KBM-7 (cell line): ENCODE results near the gene REXO4.

ENCODE experiments used
- DNase-seq: peaks from one replicate; pipeline ENCODE4 v3.0.0-alpha.2; 2015
- in situ Hi-C: fragments of 300-500 bp; cut with MboI; formaldehyde crosslinking; loops from 2 replicates; pipeline ENCODE4 v1.14.3; 2020; ENCODE audit warnings: low sequenced_read_pairs, low pct_unique_long_range_greater_than_20kb, mixed read lengths

The REXO4 gene

DNA sequence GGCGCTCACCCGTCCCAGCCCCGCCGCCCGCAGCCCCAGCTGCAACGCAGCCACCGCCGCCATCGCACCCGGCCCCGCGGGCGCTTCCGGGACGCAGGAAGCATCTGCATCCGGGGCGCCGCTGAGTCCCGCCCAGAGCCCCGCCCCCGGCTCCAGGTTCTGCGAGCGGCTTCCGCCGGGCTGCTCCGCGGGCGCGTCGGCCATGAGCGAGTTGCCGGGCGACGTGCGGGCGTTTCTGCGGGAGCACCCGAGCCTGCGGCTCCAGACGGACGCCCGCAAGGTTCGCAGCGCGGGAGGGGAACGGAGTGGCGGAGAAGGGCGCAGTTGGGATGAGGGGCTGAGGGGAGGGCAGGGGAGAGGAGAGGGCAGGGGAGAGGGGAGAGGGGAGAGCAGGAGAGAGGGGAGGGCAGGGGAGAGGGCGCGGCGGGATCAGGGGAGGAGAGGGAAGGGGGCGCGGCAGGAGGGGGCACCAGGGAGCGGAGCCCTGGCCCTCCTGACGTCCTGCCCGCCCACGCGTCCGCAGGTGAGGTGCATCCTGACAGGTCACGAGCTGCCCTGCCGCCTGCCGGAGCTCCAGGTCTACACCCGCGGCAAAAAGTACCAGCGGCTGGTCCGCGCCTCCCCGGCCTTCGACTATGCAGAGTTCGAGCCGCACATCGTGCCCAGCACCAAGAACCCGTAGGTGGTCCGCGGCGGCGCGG lies 61.3 kb downstream of the REXO4 start, which contains the start of the genes SURF1 and SURF2:
Gene SURF1 (minus strand): TSS at position 97 of the 701 bp plus-strand sequence. CDS start 34 bp downstream, at position 63.
Gene SURF2 (plus strand): TSS at position 160 of the 701 bp plus-strand sequence. CDS start 43 bp downstream, at position 203.
- in situ Hi-C loops, result no loop called here

More for the DNA sequence above, 61.3 kb downstream of the REXO4 start, which contains the start of the genes SURF1 and SURF2:
- peak; percentile 63 for DNase-seq
